D721Med (cell line): ENCODE measurements around the gene HDDC3.
"Not testable (repeated sequence)": the region's sequence is repeated elsewhere in the genome, so short reads cannot be mapped to it uniquely, and the experiment has no call there.

Experiments used
- DNase-seq: peaks from one replicate; pipeline ENCODE4 v3.0.0; 2011; ENCODE audit warnings: low spot score; ENCODE audit not compliant: insufficient read length
- FAIRE-seq: peaks from 2 replicates; lab custom pipeline; 2011; peaks lifted over from hg19 to GRCh38; lab: Jason Lieb, UNC
- TF ChIP-seq, protein P1 (sequence below): IDR thresholded peaks from 2 replicates; pipeline ENCODE4 v1.5.1; 2012; ENCODE audit warnings: mild to moderate bottlenecking, control low read depth; ENCODE audit not compliant: insufficient read depth; ENCODE audit errors: missing control alignments

HDDC3 gene

DNA sequence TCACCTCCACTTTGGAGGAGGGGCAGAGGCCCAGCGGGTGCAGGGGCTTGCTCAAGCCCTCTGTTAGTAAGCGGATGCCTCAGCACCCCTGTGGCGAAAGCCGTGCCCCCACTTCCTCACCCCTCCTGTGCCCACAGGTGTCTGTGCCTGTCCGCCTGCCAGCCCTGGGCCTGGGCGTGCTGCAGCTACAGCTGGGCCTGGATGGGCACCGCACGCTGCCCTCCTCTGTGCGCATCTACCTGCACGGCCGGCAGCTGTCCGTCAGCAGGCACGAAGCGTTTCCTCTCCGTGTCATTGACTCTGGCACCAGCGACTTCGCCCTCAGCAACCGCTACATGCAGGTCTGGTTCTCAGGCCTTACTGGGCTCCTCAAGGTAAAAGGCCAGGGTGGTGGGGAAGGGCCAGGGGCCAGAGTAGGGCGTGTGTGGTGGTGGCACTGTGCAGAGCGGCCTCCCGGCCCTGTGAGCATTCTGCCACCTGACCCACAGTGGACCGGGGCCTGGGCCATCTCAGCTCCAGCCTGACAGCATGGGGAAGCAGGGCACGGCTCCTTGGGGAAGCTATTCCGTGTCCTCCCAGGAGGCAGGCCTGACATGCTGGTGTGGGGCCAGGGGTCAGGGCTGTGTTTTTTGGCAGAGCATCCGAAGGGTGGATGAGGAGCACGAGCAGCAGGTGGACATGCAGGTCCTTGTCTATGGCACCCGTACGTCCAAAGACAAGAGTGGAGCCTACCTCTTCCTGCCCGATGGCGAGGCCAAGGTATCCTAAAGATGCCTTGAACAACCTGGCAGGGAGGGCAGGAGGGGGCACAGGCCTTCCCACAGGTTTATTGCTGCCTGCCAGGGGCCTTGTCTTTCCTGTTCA is 20.2 kb downstream of the HDDC3 start:
- no peak for DNase-seq
- TF ChIP-seq, protein P1, sequence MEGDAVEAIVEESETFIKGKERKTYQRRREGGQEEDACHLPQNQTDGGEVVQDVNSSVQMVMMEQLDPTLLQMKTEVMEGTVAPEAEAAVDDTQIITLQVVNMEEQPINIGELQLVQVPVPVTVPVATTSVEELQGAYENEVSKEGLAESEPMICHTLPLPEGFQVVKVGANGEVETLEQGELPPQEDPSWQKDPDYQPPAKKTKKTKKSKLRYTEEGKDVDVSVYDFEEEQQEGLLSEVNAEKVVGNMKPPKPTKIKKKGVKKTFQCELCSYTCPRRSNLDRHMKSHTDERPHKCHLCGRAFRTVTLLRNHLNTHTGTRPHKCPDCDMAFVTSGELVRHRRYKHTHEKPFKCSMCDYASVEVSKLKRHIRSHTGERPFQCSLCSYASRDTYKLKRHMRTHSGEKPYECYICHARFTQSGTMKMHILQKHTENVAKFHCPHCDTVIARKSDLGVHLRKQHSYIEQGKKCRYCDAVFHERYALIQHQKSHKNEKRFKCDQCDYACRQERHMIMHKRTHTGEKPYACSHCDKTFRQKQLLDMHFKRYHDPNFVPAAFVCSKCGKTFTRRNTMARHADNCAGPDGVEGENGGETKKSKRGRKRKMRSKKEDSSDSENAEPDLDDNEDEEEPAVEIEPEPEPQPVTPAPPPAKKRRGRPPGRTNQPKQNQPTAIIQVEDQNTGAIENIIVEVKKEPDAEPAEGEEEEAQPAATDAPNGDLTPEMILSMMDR: no peak
- FAIRE-seq: no peak

DNA sequence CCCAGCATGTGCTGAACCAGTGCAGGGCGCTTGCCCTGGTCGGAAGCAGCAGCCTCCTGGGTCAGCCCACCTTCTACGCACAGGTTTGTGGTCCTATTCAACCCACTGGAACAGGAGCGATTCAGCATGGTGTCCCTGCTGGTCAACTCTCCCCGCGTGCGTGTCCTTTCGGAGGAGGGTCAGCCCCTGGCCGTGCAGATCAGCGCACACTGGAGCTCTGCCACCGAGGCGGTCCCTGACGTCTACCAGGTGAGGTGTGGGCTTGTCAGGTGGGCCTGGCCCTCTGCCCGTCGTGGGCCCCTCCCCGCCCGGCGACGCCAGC is 21.1 kb downstream of the HDDC3 start:
- FAIRE-seq (no peak), DNase-seq (no peak)
- TF ChIP-seq, protein P1: no peak

DNA sequence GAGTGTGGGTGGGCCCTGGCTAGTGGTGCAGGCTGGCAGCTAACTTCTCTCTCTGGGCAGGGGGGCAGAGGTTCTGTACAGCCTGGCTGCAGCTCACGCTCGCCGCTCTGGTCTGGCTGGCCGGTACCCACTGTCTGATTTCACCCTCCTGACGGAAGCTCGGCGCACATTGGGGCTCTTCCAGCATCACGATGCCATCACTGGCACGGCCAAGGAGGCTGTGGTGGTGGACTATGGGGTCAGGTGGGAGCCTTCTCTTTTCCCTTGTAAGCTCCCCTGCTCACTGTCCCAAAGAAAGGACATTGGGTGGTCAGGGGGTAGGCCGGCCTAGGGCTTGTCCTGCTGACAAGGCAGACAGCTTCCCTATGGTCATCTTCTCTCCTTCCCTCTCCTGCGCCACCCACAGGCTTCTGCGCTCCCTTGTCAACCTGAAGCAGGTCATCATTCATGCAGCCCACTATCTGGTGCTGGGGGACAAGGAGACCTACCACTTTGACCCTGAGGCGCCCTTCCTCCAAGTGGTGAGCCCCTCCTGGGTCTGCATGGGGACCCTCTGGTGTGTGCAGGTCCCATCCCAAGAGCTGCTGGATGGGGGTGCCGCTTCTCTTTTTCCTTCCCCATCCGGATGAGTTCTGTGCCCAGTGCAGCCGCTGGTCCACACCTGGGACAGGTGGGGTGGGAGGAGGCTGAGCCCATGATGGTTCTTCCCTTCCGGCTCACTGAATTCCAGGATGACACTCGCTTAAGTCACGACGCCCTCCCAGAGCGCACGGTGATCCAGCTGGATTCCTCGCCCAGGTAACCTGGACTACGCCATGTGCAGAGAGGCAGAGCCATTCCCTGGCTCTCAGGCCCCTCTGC is 21.7 kb downstream of the HDDC3 start:
- DNase-seq (no peak), FAIRE-seq (no peak)
- TF ChIP-seq, protein P1: no peak

DNA sequence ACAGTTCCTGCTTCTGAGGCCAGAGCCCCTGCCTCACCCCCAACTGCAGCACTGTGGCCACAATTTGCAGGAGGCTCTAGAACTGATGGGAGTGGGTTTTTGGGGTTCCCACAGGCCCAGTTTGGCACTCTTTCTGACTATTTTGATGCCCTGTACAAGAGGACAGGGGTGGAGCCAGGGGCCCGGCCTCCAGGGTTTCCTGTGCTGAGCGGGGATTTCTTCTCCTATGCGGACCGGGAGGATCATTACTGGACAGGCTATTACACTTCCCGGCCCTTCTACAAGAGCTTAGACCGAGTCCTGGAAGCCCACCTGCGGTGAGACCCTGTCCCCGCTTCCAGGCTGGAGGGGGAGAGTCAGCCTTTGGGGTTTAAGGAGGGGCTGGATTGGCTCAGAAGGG is 22.4 kb downstream of the HDDC3 start:
- TF ChIP-seq, protein P1: no peak
- DNase-seq: no peak
- no peak for FAIRE-seq

DNA sequence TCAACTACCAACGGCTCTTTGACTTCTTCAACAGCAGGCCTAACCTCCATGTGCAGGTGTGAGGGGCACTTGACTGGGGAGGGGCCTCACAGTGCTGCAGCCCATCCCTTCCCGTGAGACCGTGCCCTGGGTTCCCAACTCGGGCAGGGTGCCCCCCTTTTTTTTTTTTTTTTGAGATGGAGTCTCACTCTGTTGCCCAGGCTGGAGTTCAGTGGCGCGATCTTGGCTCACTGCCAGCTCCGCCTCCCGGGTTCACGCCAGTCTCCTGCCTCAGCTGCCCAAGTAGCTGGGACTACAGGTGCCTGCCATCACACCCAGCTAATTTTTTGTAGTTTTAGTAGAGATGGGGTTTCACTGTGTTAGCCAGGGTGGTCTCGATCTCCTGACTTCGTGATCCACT is 22.9 kb downstream of the HDDC3 start:
- not testable (repeated sequence) for DNase-seq, FAIRE-seq

DNA sequence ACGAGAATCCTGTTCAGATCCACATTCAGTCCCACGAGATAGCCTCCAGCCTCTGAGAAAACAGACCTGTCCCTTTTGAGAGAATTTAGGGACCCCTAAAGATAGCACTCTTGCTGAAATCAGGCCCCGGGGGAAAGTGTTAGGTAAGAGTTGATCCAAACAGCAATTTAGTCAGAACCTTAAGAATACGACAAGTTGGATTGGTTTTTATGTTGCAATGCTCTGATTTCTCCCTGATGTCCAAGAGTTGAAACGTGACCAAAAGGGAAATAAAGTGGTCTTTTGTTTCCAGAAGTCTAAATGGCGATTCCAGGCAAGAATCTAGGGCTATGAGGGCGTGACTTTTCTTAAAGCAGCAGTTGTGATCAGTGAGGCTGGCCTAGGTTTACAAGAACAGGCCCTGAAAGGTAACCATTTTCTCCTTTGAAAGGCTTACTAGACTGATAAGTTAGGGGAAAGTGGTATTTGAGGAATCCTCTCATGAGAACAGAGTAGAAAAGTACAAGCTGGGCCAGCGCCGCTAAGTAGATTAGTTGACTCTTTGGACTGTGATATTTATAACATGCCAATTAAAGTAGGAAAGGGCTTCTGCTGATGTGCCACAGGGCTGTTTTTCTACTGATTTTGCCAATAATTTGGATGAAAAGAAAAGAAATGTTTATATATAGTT is 24.4 kb downstream of the HDDC3 start:
- no peak for DNase-seq
- FAIRE-seq: no peak

More for the DNA sequence above, 24.4 kb downstream of the HDDC3 start:
- TF ChIP-seq, protein P1: no peak
